GM23338 (cell line): ENCODE results near the gene ANKRD36B.
"Not testable (repeated sequence)": the region's sequence is repeated elsewhere in the genome, so short reads cannot be mapped to it uniquely, and the experiment has no call there.

Experiments
- CREB1 ChIP-seq: fragments of 250-450 bp; sonication (Bioruptor Pico); IDR thresholded peaks from 2 replicates; pipeline ENCODE4 v1.5.0; 2020; ENCODE audit warnings: low read depth, mild to moderate bottlenecking, moderate library complexity
- CTCF ChIP-seq, 2 experiments: fragments of 200-600 bp in 1 of 2; sonication (generic) in 1 of 2; conservative IDR thresholded peaks; 2 replicates each; pipeline versions ENCODE4 v1.5.1 to v1.6.1; 2016 to 2017; ENCODE audit warnings: antibody characterized with exemption in 2 of 2, low read depth in 2 of 2, mild to moderate bottlenecking in 2 of 2, moderate library complexity in 1 of 2
- EZH2 ChIP-seq: fragments of 200-600 bp; sonication (generic); IDR thresholded peaks from one replicate; pipeline ENCODE4 v1.8.0; 2017; ENCODE audit warnings: antibody characterized with exemption, mild to moderate bottlenecking, low read depth; ENCODE audit not compliant: unreplicated experiment
- EZH2phosphoT487 ChIP-seq: fragments of 200-600 bp; sonication (generic); IDR thresholded peaks from one replicate; pipeline ENCODE4 v1.8.1; 2018; ENCODE audit warnings: antibody characterized with exemption; ENCODE audit not compliant: unreplicated experiment
- JUNB ChIP-seq: IDR thresholded peaks from one replicate; pipeline ENCODE4 v1.6.1; 2016; ENCODE audit warnings: antibody characterized with exemption; ENCODE audit not compliant: unreplicated experiment
- POLR2AphosphoS5 ChIP-seq: IDR thresholded peaks from 2 replicates; pipeline ENCODE4 v1.6.1; 2016; ENCODE audit warnings: antibody characterized with exemption, low read depth
- STAT1 ChIP-seq: IDR thresholded peaks from one replicate; pipeline ENCODE4 v1.6.1; 2016; ENCODE audit warnings: antibody characterized with exemption; ENCODE audit not compliant: unreplicated experiment
- ZNF114 ChIP-seq: fragments of 250-450 bp; sonication (Bioruptor Pico); IDR thresholded peaks from 2 replicates; pipeline ENCODE4 v1.5.0; 2020; ENCODE audit warnings: mild to moderate bottlenecking, moderate library complexity
- ZNF462 ChIP-seq: fragments of 250-450 bp; sonication (Bioruptor Pico); IDR thresholded peaks from 2 replicates; pipeline ENCODE4 v1.5.0; 2020; ENCODE audit warnings: mild to moderate bottlenecking, moderate library complexity
- TF ChIP-seq, protein P1 (sequence below): IDR thresholded peaks from one replicate; pipeline ENCODE4 v1.6.1; 2018; ENCODE audit warnings: antibody characterized with exemption; ENCODE audit not compliant: unreplicated experiment

- TF ChIP-seq CTCF (conservative IDR thresholded peaks at IDR 0.05; ENCODE audit: low read depth in 2 of 2); EZH2phosphoT487; EZH2; POLR2AphosphoS5; STAT1; ZNF462 (CRISPR knock-in tag); ZNF114 (CRISPR knock-in tag); JUNB; CREB1 (CRISPR knock-in tag): not testable (repeated sequence)
- TF ChIP-seq, protein P1, sequence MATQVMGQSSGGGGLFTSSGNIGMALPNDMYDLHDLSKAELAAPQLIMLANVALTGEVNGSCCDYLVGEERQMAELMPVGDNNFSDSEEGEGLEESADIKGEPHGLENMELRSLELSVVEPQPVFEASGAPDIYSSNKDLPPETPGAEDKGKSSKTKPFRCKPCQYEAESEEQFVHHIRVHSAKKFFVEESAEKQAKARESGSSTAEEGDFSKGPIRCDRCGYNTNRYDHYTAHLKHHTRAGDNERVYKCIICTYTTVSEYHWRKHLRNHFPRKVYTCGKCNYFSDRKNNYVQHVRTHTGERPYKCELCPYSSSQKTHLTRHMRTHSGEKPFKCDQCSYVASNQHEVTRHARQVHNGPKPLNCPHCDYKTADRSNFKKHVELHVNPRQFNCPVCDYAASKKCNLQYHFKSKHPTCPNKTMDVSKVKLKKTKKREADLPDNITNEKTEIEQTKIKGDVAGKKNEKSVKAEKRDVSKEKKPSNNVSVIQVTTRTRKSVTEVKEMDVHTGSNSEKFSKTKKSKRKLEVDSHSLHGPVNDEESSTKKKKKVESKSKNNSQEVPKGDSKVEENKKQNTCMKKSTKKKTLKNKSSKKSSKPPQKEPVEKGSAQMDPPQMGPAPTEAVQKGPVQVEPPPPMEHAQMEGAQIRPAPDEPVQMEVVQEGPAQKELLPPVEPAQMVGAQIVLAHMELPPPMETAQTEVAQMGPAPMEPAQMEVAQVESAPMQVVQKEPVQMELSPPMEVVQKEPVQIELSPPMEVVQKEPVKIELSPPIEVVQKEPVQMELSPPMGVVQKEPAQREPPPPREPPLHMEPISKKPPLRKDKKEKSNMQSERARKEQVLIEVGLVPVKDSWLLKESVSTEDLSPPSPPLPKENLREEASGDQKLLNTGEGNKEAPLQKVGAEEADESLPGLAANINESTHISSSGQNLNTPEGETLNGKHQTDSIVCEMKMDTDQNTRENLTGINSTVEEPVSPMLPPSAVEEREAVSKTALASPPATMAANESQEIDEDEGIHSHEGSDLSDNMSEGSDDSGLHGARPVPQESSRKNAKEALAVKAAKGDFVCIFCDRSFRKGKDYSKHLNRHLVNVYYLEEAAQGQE, result not testable (repeated sequence)
Measured at GRCh38 chr2:97615746-97616145, 26.1 kb upstream of the ANKRD36B start.
